GM21447 (cell line): Measurements from ENCODE around the gene MIF4GD.
"Not testable (repeated sequence)": the region's sequence is repeated elsewhere in the genome, so short reads cannot be mapped to it uniquely, and the experiment has no call there.

Experiments used
- ATAC-seq: cut with Tn5 transposase; IDR thresholded peaks from one replicate; pipeline ENCODE4 v1.9.1; 2021; ENCODE audit not compliant: unreplicated experiment

Gene MIF4GD

GRCh38 chr17:75270966-75271232, at the start of gene MIF4GD:
TSS of gene MIF4GD (minus strand) at chr17:75271231. CDS start at chr17:75270195, 1,036 bp downstream.
- ATAC-seq, result no peak

- peak; percentile 57 for ATAC-seq
These were observed 49.1 kb upstream of the MIF4GD start for GRCh38 chr17:75319904-75320691.

- no peak for ATAC-seq
These were observed 47.7 kb upstream of the MIF4GD start for GRCh38 chr17:75318615-75319222.

GRCh38 chr17:75318211-75318610, 47.2 kb upstream of the MIF4GD start:
- no peak for ATAC-seq

- no peak for ATAC-seq
These were observed 46.6 kb upstream of the MIF4GD start for GRCh38 chr17:75317671-75318070.

GRCh38 chr17:75316253-75316652, 45.2 kb upstream of the MIF4GD start:
- ATAC-seq, result no peak

GRCh38 chr17:75315541-75316243, 44.7 kb upstream of the MIF4GD start:
- no peak for ATAC-seq

GRCh38 chr17:75313941-75314551, 43.0 kb upstream of the MIF4GD start:
- ATAC-seq, result peak; percentile 47

- no peak for ATAC-seq
These were observed 38.0 kb upstream of the MIF4GD start for GRCh38 chr17:75308732-75309629.

- ATAC-seq, result no peak
These were observed 37.1 kb upstream of the MIF4GD start for GRCh38 chr17:75307957-75308731.

GRCh38 chr17:75301502-75302206, 30.6 kb upstream of the MIF4GD start:
- no peak for ATAC-seq

- ATAC-seq, result no peak
These were observed 30.0 kb upstream of the MIF4GD start for GRCh38 chr17:75301049-75301448.

- no peak for ATAC-seq
These were observed 29.2 kb upstream of the MIF4GD start for GRCh38 chr17:75300280-75300679.

GRCh38 chr17:75295201-75296158, 24.4 kb upstream of the MIF4GD start:
- ATAC-seq, result peak; percentile 61

- not testable (repeated sequence) for ATAC-seq
These were observed 21.9 kb upstream of the MIF4GD start for GRCh38 chr17:75292810-75293448.

GRCh38 chr17:75289832-75290337, 18.9 kb upstream of the MIF4GD start:
- ATAC-seq, result peak; percentile 36

GRCh38 chr17:75289115-75289831, 18.2 kb upstream of the MIF4GD start, which contains the start of gene SLC25A19:
TSS of gene SLC25A19 (minus strand) at chr17:75289433. CDS start at chr17:75286764, 2,669 bp downstream.
- peak; percentile 89 for ATAC-seq
